ENCODE data around the gene ITM2B. TPM values are rescaled to one million over a fixed set of nuclear protein-coding genes. Genes with fewer than 3 reads are reported as not detected.

The ITM2B gene
- total RNA-seq, 1 experiment from 2014 or later = 178 TPM

GRCh38 chr13:48232420-48233045, 473 bp upstream of the ITM2B start:
- peak; percentile 75; the same call in 1 of the 2 replicates for TF ChIP-seq ZNF423 (CRISPR knock-in tag; IDR thresholded peaks at IDR 0.05)
- TF ChIP-seq, protein P1, sequence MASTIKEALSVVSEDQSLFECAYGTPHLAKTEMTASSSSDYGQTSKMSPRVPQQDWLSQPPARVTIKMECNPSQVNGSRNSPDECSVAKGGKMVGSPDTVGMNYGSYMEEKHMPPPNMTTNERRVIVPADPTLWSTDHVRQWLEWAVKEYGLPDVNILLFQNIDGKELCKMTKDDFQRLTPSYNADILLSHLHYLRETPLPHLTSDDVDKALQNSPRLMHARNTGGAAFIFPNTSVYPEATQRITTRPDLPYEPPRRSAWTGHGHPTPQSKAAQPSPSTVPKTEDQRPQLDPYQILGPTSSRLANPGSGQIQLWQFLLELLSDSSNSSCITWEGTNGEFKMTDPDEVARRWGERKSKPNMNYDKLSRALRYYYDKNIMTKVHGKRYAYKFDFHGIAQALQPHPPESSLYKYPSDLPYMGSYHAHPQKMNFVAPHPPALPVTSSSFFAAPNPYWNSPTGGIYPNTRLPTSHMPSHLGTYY (CRISPR knock-in tag; IDR thresholded peaks at IDR 0.05) = no peak
- TF ChIP-seq, protein P2, sequence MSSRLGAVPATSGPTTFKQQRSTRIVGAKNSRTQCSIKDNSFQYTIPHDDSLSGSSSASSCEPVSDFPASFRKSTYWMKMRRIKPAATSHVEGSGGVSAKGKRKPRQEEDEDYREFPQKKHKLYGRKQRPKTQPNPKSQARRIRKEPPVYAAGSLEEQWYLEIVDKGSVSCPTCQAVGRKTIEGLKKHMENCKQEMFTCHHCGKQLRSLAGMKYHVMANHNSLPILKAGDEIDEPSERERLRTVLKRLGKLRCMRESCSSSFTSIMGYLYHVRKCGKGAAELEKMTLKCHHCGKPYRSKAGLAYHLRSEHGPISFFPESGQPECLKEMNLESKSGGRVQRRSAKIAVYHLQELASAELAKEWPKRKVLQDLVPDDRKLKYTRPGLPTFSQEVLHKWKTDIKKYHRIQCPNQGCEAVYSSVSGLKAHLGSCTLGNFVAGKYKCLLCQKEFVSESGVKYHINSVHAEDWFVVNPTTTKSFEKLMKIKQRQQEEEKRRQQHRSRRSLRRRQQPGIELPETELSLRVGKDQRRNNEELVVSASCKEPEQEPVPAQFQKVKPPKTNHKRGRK (CRISPR knock-in tag; IDR thresholded peaks at IDR 0.05; ENCODE audit: borderline replicate concordance) = no peak
- ATAC-seq (peak; percentile 57), DNase-seq (ENCODE audit: low spot score) (no peak)
- Mint-ChIP-seq H3K4me1 (peaks cover 37% of the 10 kb centered on the region), H3K36me3 (no peaks in the 10 kb centered on the region), H3K27ac (peak overlapping the region; percentile 71; the same call in 1 of the 2 replicates), H3K27me3 (ENCODE audit: low read depth) (peaks cover 15% of the 10 kb centered on the region), H3K9me3 (no peaks in the 10 kb centered on the region), H3K4me3 (peak overlapping the region; percentile 93)
- CTCF ChIA-PET = interaction anchor here (0.5 to 1.6 kb wide), 3 partner anchors 9 to 194 kb away, joined by 5 to 11 read pairs (median 6); partner anchors contain the start of gene NUDT15
- POLR2A ChIA-PET = interaction anchor here (0.6 to 1.7 kb wide), 5 partner anchors 105 to 347 kb away, joined by 3 to 5 read pairs (median 4); partner anchors contain the start of gene NUDT15

DNA sequence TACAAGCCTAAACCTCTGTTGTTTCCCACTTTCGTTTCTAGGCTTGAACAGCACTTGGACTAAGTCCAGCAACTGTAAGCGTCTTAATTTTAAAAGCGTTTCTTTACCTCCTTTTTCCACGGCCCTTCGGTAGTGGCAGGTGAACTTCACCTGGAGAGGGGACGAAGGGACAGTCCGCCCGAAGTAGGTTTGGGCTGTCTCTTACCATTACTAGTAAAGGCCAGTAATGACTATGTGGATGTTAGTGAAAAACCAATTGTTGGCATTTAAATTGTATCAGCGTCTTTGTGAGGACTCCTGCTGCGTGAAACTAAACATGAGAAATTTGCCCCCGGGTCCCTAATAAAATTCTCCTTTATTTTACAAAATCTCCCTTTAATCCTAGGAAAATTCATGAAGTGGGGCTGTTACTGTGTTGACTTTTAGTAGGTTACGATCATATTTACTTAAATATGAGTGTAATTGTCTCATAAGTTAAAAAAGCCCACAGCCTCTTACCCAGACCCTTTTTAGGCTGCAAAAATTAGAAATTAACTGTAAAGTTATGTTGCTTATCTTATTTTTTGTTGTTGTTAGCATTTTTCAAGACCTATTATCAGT, 983 bp downstream of the ITM2B start:
- H3K27ac Mint-ChIP-seq = peak overlapping the region; percentile 91
- no peaks in the 10 kb centered on the region for H3K9me3 Mint-ChIP-seq
- ChIA-PET CTCF (no interaction called here), POLR2A (interaction anchor here (1.7 kb wide), 1 partner anchor 107 kb away, joined by 5 read pairs; no protein-coding TSS in a partner anchor)
- H3K27me3 Mint-ChIP-seq (ENCODE audit: low read depth) = peaks cover 15% of the 10 kb centered on the region
- DNase-seq (ENCODE audit: low spot score) = no peak
- TF ChIP-seq CREB1 (CRISPR knock-in tag; IDR thresholded peaks at IDR 0.05) (no peak), E2F5 (CRISPR knock-in tag; IDR thresholded peaks at IDR 0.05) (no peak), EMX1 (CRISPR knock-in tag; IDR thresholded peaks at IDR 0.05) (no peak), ZNF317 (CRISPR knock-in tag; IDR thresholded peaks at IDR 0.05; ENCODE audit: borderline replicate concordance, low read depth) (no peak), JUN (CRISPR knock-in tag; IDR thresholded peaks at IDR 0.05) (no peak), ATF1 (CRISPR knock-in tag; IDR thresholded peaks at IDR 0.05) (no peak), NR2C2 (CRISPR knock-in tag; IDR thresholded peaks at IDR 0.05) (no peak), ATF6 (CRISPR knock-in tag; IDR thresholded peaks at IDR 0.05) (no peak), FOXJ3 (CRISPR knock-in tag; IDR thresholded peaks at IDR 0.05; ENCODE audit: borderline replicate concordance) (no peak), IRF2 (CRISPR knock-in tag; IDR thresholded peaks at IDR 0.05; ENCODE audit: borderline replicate concordance, low read depth) (no peak), SMAD3 (CRISPR knock-in tag; IDR thresholded peaks at IDR 0.05; ENCODE audit: borderline replicate concordance) (no peak), ZNF263 (CRISPR knock-in tag; IDR thresholded peaks at IDR 0.05; ENCODE audit: low read depth) (no peak), PRRX2 (CRISPR knock-in tag; IDR thresholded peaks at IDR 0.05) (no peak), USF2 (CRISPR knock-in tag; IDR thresholded peaks at IDR 0.05) (no peak), TCF7 (CRISPR knock-in tag; IDR thresholded peaks at IDR 0.05; ENCODE audit: low read depth) (no peak)
- TF ChIP-seq, protein P3, sequence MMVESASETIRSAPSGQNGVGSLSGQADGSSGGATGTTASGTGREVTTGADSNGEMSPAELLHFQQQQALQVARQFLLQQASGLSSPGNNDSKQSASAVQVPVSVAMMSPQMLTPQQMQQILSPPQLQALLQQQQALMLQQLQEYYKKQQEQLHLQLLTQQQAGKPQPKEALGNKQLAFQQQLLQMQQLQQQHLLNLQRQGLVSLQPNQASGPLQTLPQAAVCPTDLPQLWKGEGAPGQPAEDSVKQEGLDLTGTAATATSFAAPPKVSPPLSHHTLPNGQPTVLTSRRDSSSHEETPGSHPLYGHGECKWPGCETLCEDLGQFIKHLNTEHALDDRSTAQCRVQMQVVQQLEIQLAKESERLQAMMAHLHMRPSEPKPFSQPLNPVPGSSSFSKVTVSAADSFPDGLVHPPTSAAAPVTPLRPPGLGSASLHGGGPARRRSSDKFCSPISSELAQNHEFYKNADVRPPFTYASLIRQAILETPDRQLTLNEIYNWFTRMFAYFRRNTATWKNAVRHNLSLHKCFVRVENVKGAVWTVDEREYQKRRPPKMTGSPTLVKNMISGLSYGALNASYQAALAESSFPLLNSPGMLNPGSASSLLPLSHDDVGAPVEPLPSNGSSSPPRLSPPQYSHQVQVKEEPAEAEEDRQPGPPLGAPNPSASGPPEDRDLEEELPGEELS (CRISPR knock-in tag; IDR thresholded peaks at IDR 0.05) = no peak
- H3K36me3 Mint-ChIP-seq = no peaks in the 10 kb centered on the region
- no peak for ATAC-seq
- peak overlapping the region; percentile 93 for H3K4me3 Mint-ChIP-seq
- peaks cover 50% of the 10 kb centered on the region for H3K4me1 Mint-ChIP-seq
